Measurements from ENCODE around the gene STOML1. TPM values are rescaled to one million over a fixed set of nuclear protein-coding genes. Genes with fewer than 3 reads are reported as not detected.

The STOML1 gene
- total RNA-seq, 1 experiment from 2014 or later = 10.1 TPM

- Histone ChIP-seq H3K4me1 (ENCODE audit: insufficient read depth, low read length) (peaks cover 8% of the 10 kb centered on the region; the same call in 1 of the 2 replicates), H2AFZ (ENCODE audit: low read length) (no peak overlapping the region), H3K36me3 (ENCODE audit: low read depth, low read length) (no peaks in the 10 kb centered on the region), H3K9me2 (replicated peaks; ENCODE audit: low read length) (no peaks in the 10 kb centered on the region), H3K9me3 (ENCODE audit: low read length) (no peaks in the 10 kb centered on the region), H3K9ac (ENCODE audit: low read length) (no peak overlapping the region), H3K79me2 (ENCODE audit: low read length) (no peaks in the 10 kb centered on the region), H3K27ac (ENCODE audit: low read length) (no peak overlapping the region), H3K4me2 (ENCODE audit: low read length) (no peak overlapping the region), H3K27me3 (ENCODE audit: low read length) (no peaks in the 10 kb centered on the region), H4K20me1 (ENCODE audit: low read length) (no peaks in the 10 kb centered on the region), H3K4me3 (ENCODE audit: low read length) (no peak overlapping the region), H3F3A (ENCODE audit: low read length, unreplicated experiment) (no peaks in the 10 kb centered on the region)
- intact Hi-C loops (cut with micrococcal nuclease) = no loop called here
- ChIA-PET CTCF (interaction anchor here (0.6 to 1.2 kb wide), 3 partner anchors 67 to 279 kb away, joined by 3 to 8 read pairs (median 3); no protein-coding TSS in a partner anchor), POLR2A (ENCODE audit: unreplicated experiment) (no interaction called here)
- DNase-seq (peak; percentile 44), ATAC-seq (peak; percentile 67)
- BruUV-seq (replicated peaks) = no TSS peak
- TF ChIP-seq EZH2 (IDR thresholded peaks at IDR 0.05; ENCODE audit: low read length, unreplicated experiment) (no peak), EZH2phosphoT487 (IDR thresholded peaks at IDR 0.05; ENCODE audit: borderline replicate concordance, low read length) (no peak), CTCF (conservative IDR thresholded peaks at IDR 0.05; ENCODE audit: low read depth, low read length) (no peak)
Measured at GRCh38 chr15:74040109-74040850, 48.2 kb upstream of the STOML1 start.

- H3K79me2 ChIP-seq (ENCODE audit: low read length) = no peaks in the 10 kb centered on the region
- ChIA-PET POLR2A (ENCODE audit: unreplicated experiment) (no interaction called here), CTCF (interaction anchor here (0.6 kb wide), 1 partner anchor 280 kb away, joined by 3 read pairs; no protein-coding TSS in a partner anchor)
- H2AFZ ChIP-seq (ENCODE audit: low read length) = no peak overlapping the region
- no peak overlapping the region for H3K4me3 ChIP-seq (ENCODE audit: low read length)
- H3K27ac ChIP-seq (ENCODE audit: low read length) = no peak overlapping the region
- no peak for TF ChIP-seq EZH2 (IDR thresholded peaks at IDR 0.05; ENCODE audit: low read length, unreplicated experiment)
- no peak for TF ChIP-seq CTCF (conservative IDR thresholded peaks at IDR 0.05; ENCODE audit: low read depth, low read length)
- TF ChIP-seq EZH2phosphoT487 (IDR thresholded peaks at IDR 0.05; ENCODE audit: borderline replicate concordance, low read length) = no peak
- H3K27me3 ChIP-seq (ENCODE audit: low read length) = no peaks in the 10 kb centered on the region
- intact Hi-C loops (cut with micrococcal nuclease) = no loop called here
- no peaks in the 10 kb centered on the region for H3K9me2 ChIP-seq (replicated peaks; ENCODE audit: low read length)
- DNase-seq (no peak), ATAC-seq (no peak)
- H3K4me1 ChIP-seq (ENCODE audit: insufficient read depth, low read length) = peaks cover 8% of the 10 kb centered on the region; the same call in 1 of the 2 replicates
- H4K20me1 ChIP-seq (ENCODE audit: low read length) = no peaks in the 10 kb centered on the region
- H3F3A ChIP-seq (ENCODE audit: low read length, unreplicated experiment) = no peaks in the 10 kb centered on the region
- H3K36me3 ChIP-seq (ENCODE audit: low read depth, low read length) = no peaks in the 10 kb centered on the region
- H3K9ac ChIP-seq (ENCODE audit: low read length) = no peak overlapping the region
- no peaks in the 10 kb centered on the region for H3K9me3 ChIP-seq (ENCODE audit: low read length)
- no TSS peak for BruUV-seq (replicated peaks)
- no peak overlapping the region for H3K4me2 ChIP-seq (ENCODE audit: low read length)
Measured at GRCh38 chr15:74039656-74040010, 47.5 kb upstream of the STOML1 start.

Data from PC-3 (cell line).